ENCODE results near the gene ATN1. TPM values are rescaled to one million over a fixed set of nuclear protein-coding genes. Genes with fewer than 3 reads are reported as not detected.

ATN1 gene
- total RNA-seq, 2 donors from 2014 or later: 37.1 to 68.9 TPM

DNA sequence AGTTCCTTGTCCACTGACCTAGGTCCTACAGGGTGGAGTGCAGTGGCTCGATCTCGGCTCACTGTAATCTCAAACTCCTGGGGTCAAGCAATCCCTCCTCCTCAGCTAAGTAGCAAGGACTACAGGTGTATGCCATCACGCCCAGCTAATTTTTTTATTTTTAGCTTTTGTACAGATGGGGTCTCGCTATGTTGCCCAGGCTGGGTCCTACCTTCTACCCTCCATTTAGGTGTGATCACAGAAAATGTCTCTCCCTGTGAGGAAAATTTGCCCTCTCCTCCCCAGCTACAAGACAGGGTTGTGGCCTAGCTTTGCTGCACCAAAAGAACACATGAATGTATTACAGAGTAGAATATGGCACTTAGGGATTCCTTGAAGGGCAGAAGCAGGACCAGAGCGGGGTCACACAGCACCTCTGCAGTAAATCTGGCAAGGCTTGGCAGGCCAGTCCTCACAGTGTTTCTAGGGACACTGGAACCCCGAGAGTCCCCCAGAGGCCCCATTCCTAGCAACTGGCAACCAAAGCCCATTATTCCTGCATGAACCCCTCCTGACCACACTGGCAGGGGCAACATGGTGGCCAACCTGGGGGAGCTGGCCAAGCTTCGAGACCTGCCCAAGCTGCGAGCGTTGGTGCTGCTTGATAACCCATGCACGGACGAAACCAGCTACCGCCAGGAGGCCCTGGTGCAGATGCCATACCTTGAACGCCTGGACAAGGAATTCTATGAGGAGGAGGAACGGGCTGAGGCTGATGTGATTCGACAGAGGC, 15.4 kb upstream of the ATN1 start:
- H3K27me3 ChIP-seq: no peaks in the 10 kb centered on the region
- H3K9me3 ChIP-seq: no peaks in the 10 kb centered on the region
- no peak overlapping the region for H3K27ac ChIP-seq
- no peaks in the 10 kb centered on the region for H3K36me3 ChIP-seq
- H3K4me1 ChIP-seq: peaks cover 0 to 23% of the 10 kb centered on the region in 2 donors
- DNase-seq (ENCODE audit: low spot score): no peak
- TF ChIP-seq, protein P1, sequence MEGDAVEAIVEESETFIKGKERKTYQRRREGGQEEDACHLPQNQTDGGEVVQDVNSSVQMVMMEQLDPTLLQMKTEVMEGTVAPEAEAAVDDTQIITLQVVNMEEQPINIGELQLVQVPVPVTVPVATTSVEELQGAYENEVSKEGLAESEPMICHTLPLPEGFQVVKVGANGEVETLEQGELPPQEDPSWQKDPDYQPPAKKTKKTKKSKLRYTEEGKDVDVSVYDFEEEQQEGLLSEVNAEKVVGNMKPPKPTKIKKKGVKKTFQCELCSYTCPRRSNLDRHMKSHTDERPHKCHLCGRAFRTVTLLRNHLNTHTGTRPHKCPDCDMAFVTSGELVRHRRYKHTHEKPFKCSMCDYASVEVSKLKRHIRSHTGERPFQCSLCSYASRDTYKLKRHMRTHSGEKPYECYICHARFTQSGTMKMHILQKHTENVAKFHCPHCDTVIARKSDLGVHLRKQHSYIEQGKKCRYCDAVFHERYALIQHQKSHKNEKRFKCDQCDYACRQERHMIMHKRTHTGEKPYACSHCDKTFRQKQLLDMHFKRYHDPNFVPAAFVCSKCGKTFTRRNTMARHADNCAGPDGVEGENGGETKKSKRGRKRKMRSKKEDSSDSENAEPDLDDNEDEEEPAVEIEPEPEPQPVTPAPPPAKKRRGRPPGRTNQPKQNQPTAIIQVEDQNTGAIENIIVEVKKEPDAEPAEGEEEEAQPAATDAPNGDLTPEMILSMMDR (IDR thresholded peaks at IDR 0.05): no peak
- H3K4me3 ChIP-seq: no peak overlapping the region

DNA sequence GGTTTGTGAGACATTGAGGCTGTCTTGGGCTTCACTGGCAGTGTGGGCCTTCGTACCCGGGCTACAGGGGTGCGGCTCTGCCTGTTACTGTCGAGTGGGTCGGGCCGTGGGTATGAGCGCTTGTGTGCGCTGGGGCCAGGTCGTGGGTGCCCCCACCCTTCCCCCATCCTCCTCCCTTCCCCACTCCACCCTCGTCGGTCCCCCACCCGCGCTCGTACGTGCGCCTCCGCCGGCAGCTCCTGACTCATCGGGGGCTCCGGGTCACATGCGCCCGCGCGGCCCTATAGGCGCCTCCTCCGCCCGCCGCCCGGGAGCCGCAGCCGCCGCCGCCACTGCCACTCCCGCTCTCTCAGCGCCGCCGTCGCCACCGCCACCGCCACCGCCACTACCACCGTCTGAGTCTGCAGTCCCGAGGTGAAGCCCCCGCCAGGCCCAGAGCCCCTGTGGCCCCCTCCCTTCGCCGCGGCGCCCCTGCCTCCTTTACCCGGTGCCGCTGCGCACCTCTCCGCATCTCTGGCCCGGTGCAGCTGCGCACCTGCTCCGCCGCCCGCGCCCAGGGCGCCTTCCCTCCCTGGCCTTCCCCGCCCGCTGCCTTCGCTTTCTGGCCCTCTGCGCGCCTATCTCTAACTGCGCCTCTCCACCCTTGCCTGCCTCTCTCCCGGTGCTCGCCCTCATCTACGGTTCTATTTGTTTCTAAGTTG, 13.4 kb upstream of the ATN1 start, which contains the start of gene ENO2:
ENO2 (plus strand) TSS at position 335 of the 701 bp plus-strand sequence. CDS start 1,253 bp downstream, outside the sequence.
- H3K36me3 ChIP-seq: peaks cover 4% of the 10 kb centered on the region
- H3K4me1 ChIP-seq: peaks cover 0 to 23% of the 10 kb centered on the region in 2 donors
- TF ChIP-seq, protein P1 (IDR thresholded peaks at IDR 0.05): no peak
- peak; percentile 84 for DNase-seq (ENCODE audit: low spot score)
- no peaks in the 10 kb centered on the region for H3K9me3 ChIP-seq
- H3K27me3 ChIP-seq: no peaks in the 10 kb centered on the region
- peak within 1 kb of the TSS; percentile 73 to 78 for H3K27ac ChIP-seq
- H3K4me3 ChIP-seq: peak within 1 kb of the TSS; percentile 76 to 81

DNA sequence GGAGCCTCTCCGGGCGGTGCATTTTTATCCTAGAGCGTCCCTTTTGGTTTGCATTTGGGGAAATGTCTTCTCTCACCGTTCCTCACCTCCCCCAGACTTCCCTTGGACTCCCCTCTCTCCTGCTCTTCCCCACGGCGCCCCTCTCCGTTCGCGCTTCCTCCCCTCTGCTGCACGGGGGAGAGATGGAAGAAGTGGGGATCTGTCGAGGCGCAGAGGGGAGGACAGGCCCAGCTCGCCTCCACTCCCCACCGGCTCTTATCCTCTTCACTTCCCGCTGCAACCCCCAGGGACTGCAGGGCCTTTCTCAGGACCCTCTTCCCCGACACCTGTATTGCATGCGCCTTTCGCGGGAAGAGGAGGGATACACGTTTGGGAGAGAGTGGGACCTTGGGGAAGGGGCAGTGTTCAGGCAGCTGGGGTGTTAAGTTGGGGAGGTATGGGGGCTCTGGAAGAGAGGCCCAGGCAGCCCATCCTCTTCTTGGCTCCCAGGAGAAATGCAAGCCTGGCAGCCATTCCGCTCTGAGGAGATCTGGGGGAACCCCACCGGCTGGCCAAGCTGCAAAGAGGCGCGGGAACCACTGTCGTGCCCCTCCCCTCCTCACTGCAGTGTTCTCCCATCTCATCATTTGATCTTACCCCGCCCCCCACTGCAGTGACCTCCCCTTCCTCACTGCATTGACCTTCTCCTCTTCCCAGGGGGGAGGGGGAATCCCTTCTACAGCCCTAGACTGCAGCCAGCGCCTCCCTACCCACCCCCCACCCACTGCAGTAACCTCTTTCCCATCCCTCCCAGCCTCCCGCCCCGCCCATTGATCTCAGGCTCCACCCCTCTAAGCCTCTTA, 12.6 kb upstream of the ATN1 start:
- TF ChIP-seq, protein P1 (IDR thresholded peaks at IDR 0.05): no peak
- Histone ChIP-seq H3K27ac (peak overlapping the region; percentile 73 to 78), H3K27me3 (no peaks in the 10 kb centered on the region), H3K9me3 (no peaks in the 10 kb centered on the region), H3K4me1 (peaks cover 0 to 23% of the 10 kb centered on the region in 2 donors), H3K4me3 (peak overlapping the region; percentile 76 to 81), H3K36me3 (peaks cover 4% of the 10 kb centered on the region)
- no peak for DNase-seq (ENCODE audit: low spot score)

DNA sequence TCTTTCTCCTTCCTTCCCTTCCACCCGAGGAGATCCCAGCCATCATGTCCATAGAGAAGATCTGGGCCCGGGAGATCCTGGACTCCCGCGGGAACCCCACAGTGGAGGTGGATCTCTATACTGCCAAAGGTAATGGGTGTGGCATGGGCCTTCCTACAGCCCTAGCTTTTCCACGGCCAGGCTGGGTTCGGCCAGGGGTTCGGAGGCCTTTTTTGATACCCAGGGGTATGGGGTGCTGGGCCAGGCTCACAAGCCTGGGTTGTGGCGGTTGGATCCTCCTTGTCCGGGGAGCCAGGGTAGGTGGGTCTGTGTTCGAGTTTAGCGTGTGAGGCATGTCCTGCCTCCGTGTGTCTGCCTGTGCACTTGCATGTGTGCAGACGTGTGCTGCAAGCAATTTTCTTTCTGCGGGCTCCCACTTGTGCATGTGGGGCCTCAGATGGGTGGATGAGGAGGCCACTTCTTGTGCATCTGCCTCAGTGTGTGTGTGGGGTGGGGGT, 11.9 kb upstream of the ATN1 start:
- no peak overlapping the region for H3K27ac ChIP-seq
- H3K27me3 ChIP-seq: no peaks in the 10 kb centered on the region
- H3K36me3 ChIP-seq: peaks cover 4% of the 10 kb centered on the region
- H3K4me3 ChIP-seq: no peak overlapping the region
- H3K9me3 ChIP-seq: no peaks in the 10 kb centered on the region
- no peak for DNase-seq (ENCODE audit: low spot score)
- TF ChIP-seq, protein P1 (IDR thresholded peaks at IDR 0.05): no peak
- peaks cover 0 to 23% of the 10 kb centered on the region in 2 donors for H3K4me1 ChIP-seq

DNA sequence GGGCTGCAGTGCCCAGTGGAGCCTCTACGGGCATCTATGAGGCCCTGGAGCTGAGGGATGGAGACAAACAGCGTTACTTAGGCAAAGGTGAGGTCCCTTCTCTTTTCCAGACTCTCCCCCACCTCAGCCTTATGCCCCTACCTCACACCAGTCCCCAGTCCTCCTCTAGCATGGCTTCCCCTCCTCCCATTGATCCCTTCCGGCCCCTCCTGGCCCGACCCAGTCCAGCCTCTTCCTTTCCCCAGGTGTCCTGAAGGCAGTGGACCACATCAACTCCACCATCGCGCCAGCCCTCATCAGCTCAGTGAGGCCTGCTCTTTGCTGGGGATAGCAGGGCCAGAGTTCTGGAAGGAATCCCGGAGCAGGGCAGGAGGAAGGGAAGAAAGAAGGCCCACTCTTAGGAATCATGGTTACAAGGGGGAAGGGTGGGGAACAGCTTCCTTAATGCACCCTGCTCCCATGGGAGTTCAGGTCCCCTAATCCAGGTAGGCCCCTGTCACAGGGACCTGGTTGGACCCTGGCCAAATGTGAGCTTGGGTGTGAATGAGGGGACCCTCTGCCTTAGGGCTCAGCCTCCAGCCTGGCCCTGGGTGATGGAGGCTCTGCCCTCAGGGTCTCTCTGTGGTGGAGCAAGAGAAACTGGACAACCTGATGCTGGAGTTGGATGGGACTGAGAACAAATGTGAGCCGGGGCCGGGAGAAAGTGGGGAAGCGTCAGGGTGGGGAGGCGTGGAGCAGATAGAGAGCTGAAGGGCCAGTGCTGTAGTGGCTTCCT, 11.1 kb upstream of the ATN1 start:
- Histone ChIP-seq H3K27ac (no peak overlapping the region), H3K36me3 (peaks cover 4% of the 10 kb centered on the region), H3K4me3 (no peak overlapping the region), H3K4me1 (peaks cover 0 to 23% of the 10 kb centered on the region in 2 donors), H3K9me3 (no peaks in the 10 kb centered on the region), H3K27me3 (no peaks in the 10 kb centered on the region)
- DNase-seq (ENCODE audit: low spot score): no peak
- TF ChIP-seq, protein P1 (IDR thresholded peaks at IDR 0.05): no peak
